ENCODE data around the gene SCRN1. TPM values are rescaled to one million over a fixed set of nuclear protein-coding genes. Genes with fewer than 3 reads are reported as not detected.
"Not testable (repeated sequence)": the region's sequence is repeated elsewhere in the genome, so short reads cannot be mapped to it uniquely, and the experiment has no call there.

Gene SCRN1
- total and polyA plus RNA-seq, 2 experiments from 2014 or later: 15.2 to 66.7 TPM

DNA sequence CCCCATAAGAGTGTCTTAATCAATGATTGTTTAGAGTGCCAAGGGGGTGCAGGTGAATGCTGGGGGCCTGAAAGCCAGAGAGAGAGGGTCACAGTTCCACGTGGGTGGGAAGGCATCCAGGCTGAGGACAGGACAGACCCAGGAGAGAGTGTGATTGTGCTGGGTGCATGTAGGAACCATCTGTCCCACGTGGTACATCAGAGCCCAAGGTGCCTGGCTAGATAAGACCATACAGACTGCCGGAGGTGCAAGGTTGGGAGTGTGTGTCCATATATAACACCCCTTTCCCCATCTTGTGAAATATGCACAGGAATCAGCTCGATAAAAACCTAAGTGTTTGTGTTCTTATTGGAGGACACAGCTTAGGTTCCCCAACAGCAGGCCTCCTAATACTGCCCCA, 97.8 kb downstream of the SCRN1 start:
- Histone ChIP-seq H3K4me2 (no peak overlapping the region), H3K9me2 (ENCODE audit: insufficient read depth) (no peaks in the 10 kb centered on the region), H3K27me3 (ENCODE audit: insufficient read depth) (no peaks in the 10 kb centered on the region), H3F3A (replicated peaks; ENCODE audit: low read depth) (no peaks in the 10 kb centered on the region), H3K79me2 (replicated peaks; ENCODE audit: insufficient read depth) (no peaks in the 10 kb centered on the region), H3K27ac (ENCODE audit: low read depth) (no peak overlapping the region), H2AFZ (no peak overlapping the region), H3K4me1 (ENCODE audit: insufficient read depth) (no peaks in the 10 kb centered on the region), H4K20me1 (replicated peaks; ENCODE audit: insufficient read depth) (no peaks in the 10 kb centered on the region), H3K4me3 (no peak overlapping the region), H3K36me3 (ENCODE audit: insufficient read depth) (peaks cover 5% of the 10 kb centered on the region; the same call in 1 of the 2 replicates)
- no peak for ATAC-seq
- Mint-ChIP-seq H3K27me3 (ENCODE audit: insufficient read depth, low read depth, poor library complexity) (peaks cover under 1% of the 10 kb centered on the region), H3K27ac (no peak overlapping the region), H3K9me3 (peaks cover 7% of the 10 kb centered on the region), H3K36me3 (ENCODE audit: low read depth) (peaks cover 21% of the 10 kb centered on the region), H3K4me3 (no peak overlapping the region), H3K4me1 (no peaks in the 10 kb centered on the region)
- no peak for TF ChIP-seq NANOG (IDR thresholded peaks at IDR 0.05; ENCODE audit: borderline replicate concordance)
- TF ChIP-seq, protein P1, sequence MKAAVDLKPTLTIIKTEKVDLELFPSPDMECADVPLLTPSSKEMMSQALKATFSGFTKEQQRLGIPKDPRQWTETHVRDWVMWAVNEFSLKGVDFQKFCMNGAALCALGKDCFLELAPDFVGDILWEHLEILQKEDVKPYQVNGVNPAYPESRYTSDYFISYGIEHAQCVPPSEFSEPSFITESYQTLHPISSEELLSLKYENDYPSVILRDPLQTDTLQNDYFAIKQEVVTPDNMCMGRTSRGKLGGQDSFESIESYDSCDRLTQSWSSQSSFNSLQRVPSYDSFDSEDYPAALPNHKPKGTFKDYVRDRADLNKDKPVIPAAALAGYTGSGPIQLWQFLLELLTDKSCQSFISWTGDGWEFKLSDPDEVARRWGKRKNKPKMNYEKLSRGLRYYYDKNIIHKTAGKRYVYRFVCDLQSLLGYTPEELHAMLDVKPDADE (IDR thresholded peaks at IDR 0.05): no peak
- DNase-seq (ENCODE audit: low spot score): no peak

DNA sequence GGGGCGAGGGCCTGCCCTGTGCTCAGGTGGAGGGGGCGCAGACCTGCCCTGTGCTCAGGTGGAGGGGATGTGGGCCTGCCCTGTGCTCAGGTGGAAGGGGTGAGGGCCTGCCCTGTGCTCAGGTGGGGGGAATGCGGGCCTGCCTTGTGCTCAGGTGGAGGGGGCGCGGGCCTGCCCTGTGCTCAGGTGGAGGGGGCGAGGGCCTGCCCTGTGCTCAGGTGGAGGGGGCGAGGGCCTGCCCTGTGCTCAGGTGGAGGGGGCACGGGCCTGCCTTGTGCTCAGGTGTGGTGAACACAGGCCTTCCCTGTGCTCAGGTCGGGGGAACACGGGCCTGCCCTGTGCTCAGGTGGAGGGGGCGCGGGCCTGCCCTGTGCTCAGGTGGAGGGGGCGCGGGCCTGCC, 98.8 kb downstream of the SCRN1 start:
- not testable (repeated sequence) for H3K27me3 ChIP-seq (ENCODE audit: insufficient read depth); H3K4me3 Mint-ChIP-seq; H3K4me2 ChIP-seq; ATAC-seq; H3K27ac Mint-ChIP-seq; DNase-seq (ENCODE audit: low spot score); H3K36me3 ChIP-seq (ENCODE audit: insufficient read depth); H3K4me1 ChIP-seq (ENCODE audit: insufficient read depth); H3K79me2 ChIP-seq (replicated peaks; ENCODE audit: insufficient read depth); H3K4me1 Mint-ChIP-seq; H3K9me3 Mint-ChIP-seq; H2AFZ ChIP-seq; H3K27ac ChIP-seq (ENCODE audit: low read depth); H3K9me2 ChIP-seq (ENCODE audit: insufficient read depth); H4K20me1 ChIP-seq (replicated peaks; ENCODE audit: insufficient read depth); H3F3A ChIP-seq (replicated peaks; ENCODE audit: low read depth); H3K27me3 Mint-ChIP-seq (ENCODE audit: insufficient read depth, low read depth, poor library complexity); H3K4me3 ChIP-seq
- peaks cover 12% of the 10 kb centered on the region for H3K36me3 Mint-ChIP-seq (ENCODE audit: low read depth)

DNA sequence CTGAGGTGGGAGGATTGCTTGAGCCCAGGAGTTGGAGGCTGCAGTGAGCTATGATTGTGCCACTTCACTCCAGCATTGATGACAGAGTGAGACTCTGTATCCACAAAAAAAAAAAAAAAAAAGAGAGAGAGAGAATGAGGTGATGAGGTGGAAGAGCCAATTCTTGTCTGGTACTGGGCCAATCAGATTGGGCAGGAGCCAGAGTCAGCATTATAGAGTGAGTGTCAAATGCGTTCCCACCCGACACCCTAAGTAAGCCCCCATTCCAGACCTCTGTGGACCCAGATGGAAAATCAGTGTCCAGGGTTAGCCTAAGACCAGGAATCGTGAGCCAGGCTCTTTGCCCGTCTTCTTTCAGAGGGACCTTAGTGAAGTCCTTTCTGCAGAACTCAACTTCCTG, 99.3 kb downstream of the SCRN1 start:
- H2AFZ ChIP-seq: no peak overlapping the region
- Mint-ChIP-seq H3K4me3 (no peak overlapping the region), H3K27me3 (ENCODE audit: insufficient read depth, low read depth, poor library complexity) (peaks cover 4% of the 10 kb centered on the region), H3K36me3 (ENCODE audit: low read depth) (peaks cover 7% of the 10 kb centered on the region), H3K9me3 (no peaks in the 10 kb centered on the region), H3K27ac (no peak overlapping the region), H3K4me1 (peaks cover 4% of the 10 kb centered on the region; the same call in 2 of the 3 replicates)
- H3K4me2 ChIP-seq: no peak overlapping the region
- DNase-seq (ENCODE audit: low spot score) (no peak), ATAC-seq (no peak)
- no peaks in the 10 kb centered on the region for H3K27me3 ChIP-seq (ENCODE audit: insufficient read depth)
- no peaks in the 10 kb centered on the region for H3F3A ChIP-seq (replicated peaks; ENCODE audit: low read depth)
- peaks cover 5% of the 10 kb centered on the region; the same call in 1 of the 2 replicates for H3K36me3 ChIP-seq (ENCODE audit: insufficient read depth)
- no peak overlapping the region for H3K27ac ChIP-seq (ENCODE audit: low read depth)
- H3K4me3 ChIP-seq: no peak overlapping the region
- peaks cover 5% of the 10 kb centered on the region; the same call in 1 of the 2 replicates for H3K79me2 ChIP-seq (replicated peaks; ENCODE audit: insufficient read depth)
- H4K20me1 ChIP-seq (replicated peaks; ENCODE audit: insufficient read depth): no peaks in the 10 kb centered on the region
- H3K9me2 ChIP-seq (ENCODE audit: insufficient read depth): no peaks in the 10 kb centered on the region
- peaks cover 2% of the 10 kb centered on the region for H3K4me1 ChIP-seq (ENCODE audit: insufficient read depth)
- no peak for TF ChIP-seq CREB1 (CRISPR knock-in tag; IDR thresholded peaks at IDR 0.05; ENCODE audit: low read depth)
- TF ChIP-seq POLR2AphosphoS5 (IDR thresholded peaks at IDR 0.05; ENCODE audit: low read depth): no peak
- no peak for TF ChIP-seq EZH2phosphoT487 (IDR thresholded peaks at IDR 0.05; ENCODE audit: unreplicated experiment)
- no peak for TF ChIP-seq EZH2 (IDR thresholded peaks at IDR 0.05; ENCODE audit: low read depth, unreplicated experiment)
- TF ChIP-seq, protein P2, sequence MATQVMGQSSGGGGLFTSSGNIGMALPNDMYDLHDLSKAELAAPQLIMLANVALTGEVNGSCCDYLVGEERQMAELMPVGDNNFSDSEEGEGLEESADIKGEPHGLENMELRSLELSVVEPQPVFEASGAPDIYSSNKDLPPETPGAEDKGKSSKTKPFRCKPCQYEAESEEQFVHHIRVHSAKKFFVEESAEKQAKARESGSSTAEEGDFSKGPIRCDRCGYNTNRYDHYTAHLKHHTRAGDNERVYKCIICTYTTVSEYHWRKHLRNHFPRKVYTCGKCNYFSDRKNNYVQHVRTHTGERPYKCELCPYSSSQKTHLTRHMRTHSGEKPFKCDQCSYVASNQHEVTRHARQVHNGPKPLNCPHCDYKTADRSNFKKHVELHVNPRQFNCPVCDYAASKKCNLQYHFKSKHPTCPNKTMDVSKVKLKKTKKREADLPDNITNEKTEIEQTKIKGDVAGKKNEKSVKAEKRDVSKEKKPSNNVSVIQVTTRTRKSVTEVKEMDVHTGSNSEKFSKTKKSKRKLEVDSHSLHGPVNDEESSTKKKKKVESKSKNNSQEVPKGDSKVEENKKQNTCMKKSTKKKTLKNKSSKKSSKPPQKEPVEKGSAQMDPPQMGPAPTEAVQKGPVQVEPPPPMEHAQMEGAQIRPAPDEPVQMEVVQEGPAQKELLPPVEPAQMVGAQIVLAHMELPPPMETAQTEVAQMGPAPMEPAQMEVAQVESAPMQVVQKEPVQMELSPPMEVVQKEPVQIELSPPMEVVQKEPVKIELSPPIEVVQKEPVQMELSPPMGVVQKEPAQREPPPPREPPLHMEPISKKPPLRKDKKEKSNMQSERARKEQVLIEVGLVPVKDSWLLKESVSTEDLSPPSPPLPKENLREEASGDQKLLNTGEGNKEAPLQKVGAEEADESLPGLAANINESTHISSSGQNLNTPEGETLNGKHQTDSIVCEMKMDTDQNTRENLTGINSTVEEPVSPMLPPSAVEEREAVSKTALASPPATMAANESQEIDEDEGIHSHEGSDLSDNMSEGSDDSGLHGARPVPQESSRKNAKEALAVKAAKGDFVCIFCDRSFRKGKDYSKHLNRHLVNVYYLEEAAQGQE (IDR thresholded peaks at IDR 0.05; ENCODE audit: unreplicated experiment): no peak
- no peak for TF ChIP-seq STAT1 (IDR thresholded peaks at IDR 0.05; ENCODE audit: unreplicated experiment)
- TF ChIP-seq JUNB (IDR thresholded peaks at IDR 0.05; ENCODE audit: unreplicated experiment): no peak
- TF ChIP-seq ZNF114 (CRISPR knock-in tag; IDR thresholded peaks at IDR 0.05): no peak
- TF ChIP-seq ZNF331 (CRISPR knock-in tag; IDR thresholded peaks at IDR 0.05; ENCODE audit: low read depth): no peak
- TF ChIP-seq, protein P3, sequence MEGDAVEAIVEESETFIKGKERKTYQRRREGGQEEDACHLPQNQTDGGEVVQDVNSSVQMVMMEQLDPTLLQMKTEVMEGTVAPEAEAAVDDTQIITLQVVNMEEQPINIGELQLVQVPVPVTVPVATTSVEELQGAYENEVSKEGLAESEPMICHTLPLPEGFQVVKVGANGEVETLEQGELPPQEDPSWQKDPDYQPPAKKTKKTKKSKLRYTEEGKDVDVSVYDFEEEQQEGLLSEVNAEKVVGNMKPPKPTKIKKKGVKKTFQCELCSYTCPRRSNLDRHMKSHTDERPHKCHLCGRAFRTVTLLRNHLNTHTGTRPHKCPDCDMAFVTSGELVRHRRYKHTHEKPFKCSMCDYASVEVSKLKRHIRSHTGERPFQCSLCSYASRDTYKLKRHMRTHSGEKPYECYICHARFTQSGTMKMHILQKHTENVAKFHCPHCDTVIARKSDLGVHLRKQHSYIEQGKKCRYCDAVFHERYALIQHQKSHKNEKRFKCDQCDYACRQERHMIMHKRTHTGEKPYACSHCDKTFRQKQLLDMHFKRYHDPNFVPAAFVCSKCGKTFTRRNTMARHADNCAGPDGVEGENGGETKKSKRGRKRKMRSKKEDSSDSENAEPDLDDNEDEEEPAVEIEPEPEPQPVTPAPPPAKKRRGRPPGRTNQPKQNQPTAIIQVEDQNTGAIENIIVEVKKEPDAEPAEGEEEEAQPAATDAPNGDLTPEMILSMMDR (conservative IDR thresholded peaks at IDR 0.05; ENCODE audit: low read depth in 2 of 2): no peak
- TF ChIP-seq NANOG (IDR thresholded peaks at IDR 0.05; ENCODE audit: borderline replicate concordance): no peak

Data from GM23338 (cell line).